Thoracic aorta (tissue), 2 donors: Measurements from ENCODE around the gene DR1. TPM values are rescaled to one million over a fixed set of nuclear protein-coding genes. Genes with fewer than 3 reads are reported as not detected.

Experiments used
- ATAC-seq: fragments of 150-250 bp; one replicate; pipeline ENCODE4 v1.8.0; 2017; ENCODE audit warnings: low read depth; ENCODE audit not compliant: insufficient number of reproducible peaks, low FRiP score
- DNase-seq: peaks from one replicate; pipeline ENCODE4 v3.0.0-alpha.2; 2020; ENCODE audit warnings: low spot score
- H3K27ac ChIP-seq, 2 donors: fragments of 200-600 bp; sonication (generic); 1 replicate in 1 of 2; 2 replicates in 1 of 2; pipeline ENCODE4 v1.5.1; 2016; ENCODE audit warnings: mild to moderate bottlenecking in 2 of 2, moderate library complexity in 2 of 2
- H3K27me3 ChIP-seq: fragments of 200-600 bp; sonication (generic); replicated peaks from 2 replicates; pipeline ENCODE4 v1.6.0; 2016; ENCODE audit warnings: mild to moderate bottlenecking; ENCODE audit not compliant: insufficient read depth
- H3K36me3 ChIP-seq: fragments of 200-600 bp; sonication (generic); one replicate; pipeline ENCODE4 v1.5.1; 2016
- H3K4me1 ChIP-seq, 2 donors: fragments of 200-600 bp; sonication (generic); 1 replicate in 1 of 2; 2 replicates in 1 of 2; pipeline versions ENCODE4 v1.5.1 to v1.6.0; 2016; ENCODE audit warnings: low read depth in 2 of 2, mild to moderate bottlenecking in 1 of 2; ENCODE audit not compliant: control insufficient read depth in 1 of 2
- H3K4me3 ChIP-seq: fragments of 200-600 bp; sonication (generic); 2 replicates; pipeline ENCODE4 v1.5.1; 2016; ENCODE audit warnings: mild to moderate bottlenecking
- H3K9me3 ChIP-seq: fragments of 200-600 bp; sonication (generic); 2 replicates; pipeline ENCODE4 v1.5.1; 2016
- total RNA-seq, 2 donors: library from RNA; depleted of rRNA; stranded (reverse); fragments of >200 nt; gene quantifications; one replicate each; pipeline versions ENCODE4 v1.1.0 to v1.2.3, GENCODE V29; 2016
- TF ChIP-seq, protein P1 (sequence below): fragments of 200-600 bp; sonication (generic); IDR thresholded peaks from one replicate; pipeline ENCODE4 v1.5.1; 2019; ENCODE audit warnings: antibody characterized with exemption

DR1 gene
- total RNA-seq, 2 donors from 2014 or later, result 13.8 to 33.2 TPM

DNA sequence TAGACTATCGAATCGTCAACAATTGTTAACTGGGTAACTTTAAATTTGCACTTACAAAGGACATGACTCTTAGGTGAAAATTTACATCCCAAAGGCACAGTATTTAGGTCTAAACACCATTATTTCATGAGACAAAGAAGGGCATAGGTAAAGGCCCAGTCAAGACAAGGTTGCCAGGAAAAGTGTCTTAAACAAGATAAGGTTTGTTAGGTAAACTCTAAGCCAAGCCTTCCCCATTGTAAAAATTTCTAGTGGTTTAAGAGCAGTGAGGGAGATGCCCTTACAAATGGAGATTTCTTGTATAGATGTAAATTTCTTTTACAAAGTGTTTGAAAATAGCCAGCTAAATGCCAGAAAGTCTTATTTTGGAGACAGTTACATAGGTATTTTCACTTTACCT is 65.3 kb downstream of the DR1 start:
- ATAC-seq (no peak), DNase-seq (no peak)
- Histone ChIP-seq H3K36me3 (no peaks in the 10 kb centered on the region), H3K27ac (no peak overlapping the region), H3K27me3 (no peaks in the 10 kb centered on the region), H3K4me1 (peaks cover 8 to 17% of the 10 kb centered on the region in 2 donors), H3K9me3 (no peaks in the 10 kb centered on the region), H3K4me3 (no peak overlapping the region)
- TF ChIP-seq, protein P1, sequence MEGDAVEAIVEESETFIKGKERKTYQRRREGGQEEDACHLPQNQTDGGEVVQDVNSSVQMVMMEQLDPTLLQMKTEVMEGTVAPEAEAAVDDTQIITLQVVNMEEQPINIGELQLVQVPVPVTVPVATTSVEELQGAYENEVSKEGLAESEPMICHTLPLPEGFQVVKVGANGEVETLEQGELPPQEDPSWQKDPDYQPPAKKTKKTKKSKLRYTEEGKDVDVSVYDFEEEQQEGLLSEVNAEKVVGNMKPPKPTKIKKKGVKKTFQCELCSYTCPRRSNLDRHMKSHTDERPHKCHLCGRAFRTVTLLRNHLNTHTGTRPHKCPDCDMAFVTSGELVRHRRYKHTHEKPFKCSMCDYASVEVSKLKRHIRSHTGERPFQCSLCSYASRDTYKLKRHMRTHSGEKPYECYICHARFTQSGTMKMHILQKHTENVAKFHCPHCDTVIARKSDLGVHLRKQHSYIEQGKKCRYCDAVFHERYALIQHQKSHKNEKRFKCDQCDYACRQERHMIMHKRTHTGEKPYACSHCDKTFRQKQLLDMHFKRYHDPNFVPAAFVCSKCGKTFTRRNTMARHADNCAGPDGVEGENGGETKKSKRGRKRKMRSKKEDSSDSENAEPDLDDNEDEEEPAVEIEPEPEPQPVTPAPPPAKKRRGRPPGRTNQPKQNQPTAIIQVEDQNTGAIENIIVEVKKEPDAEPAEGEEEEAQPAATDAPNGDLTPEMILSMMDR, result no peak

DNA sequence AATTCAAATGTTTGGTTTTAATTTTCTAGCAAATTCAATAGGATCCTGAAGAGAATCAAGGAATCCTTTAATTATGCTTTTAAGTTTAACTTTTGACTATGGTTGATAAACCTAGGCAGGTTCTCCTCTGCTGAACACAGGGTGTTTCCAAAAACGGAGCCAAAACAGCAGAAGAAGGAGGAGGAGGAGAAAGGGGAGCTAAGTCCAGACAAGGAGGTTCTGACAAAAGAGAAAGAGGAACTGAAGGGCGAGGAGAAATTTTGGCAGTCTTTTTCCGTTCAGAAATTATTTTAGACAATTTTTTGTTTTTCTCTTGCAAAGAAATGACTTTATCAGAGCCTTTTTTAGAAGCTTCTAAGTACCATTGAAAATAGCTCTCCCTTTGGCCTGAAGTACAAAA is 69.0 kb downstream of the DR1 start:
- no peak for ATAC-seq
- no peaks in the 10 kb centered on the region for H3K27me3 ChIP-seq
- peak overlapping the region; percentile 49 for H3K4me3 ChIP-seq
- no peak for DNase-seq
- peak overlapping the region; percentile 51 to 68 for H3K27ac ChIP-seq
- H3K9me3 ChIP-seq, result no peaks in the 10 kb centered on the region
- peaks cover 8 to 17% of the 10 kb centered on the region in 2 donors for H3K4me1 ChIP-seq
- H3K36me3 ChIP-seq, result no peaks in the 10 kb centered on the region
- TF ChIP-seq, protein P1, result no peak

DNA sequence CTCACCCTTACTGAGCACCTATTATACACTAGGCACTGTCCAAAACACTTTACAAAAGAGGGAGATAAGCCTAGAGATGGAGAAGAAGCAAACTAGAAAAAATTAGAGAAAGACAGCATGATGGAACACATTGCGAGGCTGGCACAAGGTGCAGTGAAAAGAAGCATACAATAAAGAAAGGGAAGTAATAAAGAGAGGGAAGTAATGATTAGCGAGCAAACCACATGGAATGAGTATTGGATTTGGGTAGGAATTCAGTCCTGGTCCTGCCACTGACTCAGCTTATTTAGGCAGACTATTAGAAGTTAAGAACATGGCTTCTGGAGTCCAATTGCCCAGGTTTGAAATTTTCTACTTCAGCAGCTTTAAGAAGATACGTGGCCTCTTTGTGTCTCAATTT is 69.6 kb downstream of the DR1 start:
- peak overlapping the region; percentile 51 to 68 for H3K27ac ChIP-seq
- H3K4me1 ChIP-seq, result peaks cover 8 to 17% of the 10 kb centered on the region in 2 donors
- TF ChIP-seq, protein P1, result no peak
- ATAC-seq (no peak), DNase-seq (no peak)
- peak overlapping the region; percentile 49 for H3K4me3 ChIP-seq
- no peaks in the 10 kb centered on the region for H3K9me3 ChIP-seq
- no peaks in the 10 kb centered on the region for H3K27me3 ChIP-seq
- no peaks in the 10 kb centered on the region for H3K36me3 ChIP-seq

DNA sequence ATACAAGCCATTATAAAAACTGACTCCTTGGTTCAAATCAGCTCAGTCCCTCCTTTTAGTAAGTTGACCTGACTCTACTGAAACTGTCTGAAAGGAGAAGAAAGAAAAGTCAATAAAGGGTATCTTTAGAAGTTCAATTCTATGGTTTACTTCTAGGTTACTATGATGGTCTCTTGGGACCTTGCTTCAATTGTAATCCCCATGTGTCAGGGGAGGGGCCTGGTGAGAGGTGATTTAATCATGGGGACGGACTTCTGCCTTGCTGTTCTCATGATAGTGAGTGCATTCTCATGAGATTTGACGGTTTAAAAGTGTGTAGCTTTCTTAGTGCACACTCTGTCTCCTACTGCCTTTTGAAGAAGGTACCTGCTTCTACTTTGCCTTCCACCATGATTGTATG is 70.5 kb downstream of the DR1 start:
- no peaks in the 10 kb centered on the region for H3K9me3 ChIP-seq
- no peak for DNase-seq

More for the DNA sequence above, 70.5 kb downstream of the DR1 start:
- no peaks in the 10 kb centered on the region for H3K27me3 ChIP-seq
- no peak overlapping the region for H3K4me3 ChIP-seq
- H3K27ac ChIP-seq, result no peak overlapping the region
- TF ChIP-seq, protein P1, result no peak
- peaks cover 8 to 17% of the 10 kb centered on the region in 2 donors for H3K4me1 ChIP-seq
- ATAC-seq, result no peak
- H3K36me3 ChIP-seq, result no peaks in the 10 kb centered on the region

Other genes with a start within 250 kb of the DR1 start
- gene TMED5, start 165.5 kb upstream of the DR1 start, total RNA-seq, result 10 to 100 TPM; 45.2 to 93.3 TPM
- gene CCDC18, start 165.2 kb upstream of the DR1 start, total RNA-seq, result 1 to 10 TPM; 1.9 to 4.0 TPM
- 10 to 100 TPM; 12.2 to 13.2 TPM for gene FNBP1L, start 102.2 kb downstream of the DR1 start, total RNA-seq